Fibroblast of mammary gland (primary cell): ENCODE data around the gene CDCA3.

Experiments
- DNase-seq: peaks from one replicate; pipeline ENCODE4 v3.0.0-alpha.2; 2010; ENCODE audit warnings: low read depth
- H3K4me3 ChIP-seq: 2 replicates; pipeline ENCODE4 v1.5.1; 2011; ENCODE audit warnings: low read depth, mild to moderate bottlenecking, low read length, moderate library complexity; ENCODE audit not compliant: control insufficient read depth
- CTCF ChIP-seq: conservative IDR thresholded peaks from 2 replicates; pipeline ENCODE4 v1.5.1; 2011; ENCODE audit warnings: low read depth, low read length, inconsistent platforms; ENCODE audit not compliant: control insufficient read depth, insufficient read depth

The CDCA3 gene

GRCh38 chr12:6830286-6830890 lies 20.7 kb downstream of the CDCA3 start:
- DNase-seq = no peak
- H3K4me3 ChIP-seq = peak overlapping the region; percentile 90
- TF ChIP-seq CTCF = no peak

GRCh38 chr12:6829536-6830220 lies 21.4 kb downstream of the CDCA3 start:
- peak; percentile 21 for DNase-seq
- H3K4me3 ChIP-seq = peak overlapping the region; percentile 90
- peak; percentile 12 for TF ChIP-seq CTCF

DNA sequence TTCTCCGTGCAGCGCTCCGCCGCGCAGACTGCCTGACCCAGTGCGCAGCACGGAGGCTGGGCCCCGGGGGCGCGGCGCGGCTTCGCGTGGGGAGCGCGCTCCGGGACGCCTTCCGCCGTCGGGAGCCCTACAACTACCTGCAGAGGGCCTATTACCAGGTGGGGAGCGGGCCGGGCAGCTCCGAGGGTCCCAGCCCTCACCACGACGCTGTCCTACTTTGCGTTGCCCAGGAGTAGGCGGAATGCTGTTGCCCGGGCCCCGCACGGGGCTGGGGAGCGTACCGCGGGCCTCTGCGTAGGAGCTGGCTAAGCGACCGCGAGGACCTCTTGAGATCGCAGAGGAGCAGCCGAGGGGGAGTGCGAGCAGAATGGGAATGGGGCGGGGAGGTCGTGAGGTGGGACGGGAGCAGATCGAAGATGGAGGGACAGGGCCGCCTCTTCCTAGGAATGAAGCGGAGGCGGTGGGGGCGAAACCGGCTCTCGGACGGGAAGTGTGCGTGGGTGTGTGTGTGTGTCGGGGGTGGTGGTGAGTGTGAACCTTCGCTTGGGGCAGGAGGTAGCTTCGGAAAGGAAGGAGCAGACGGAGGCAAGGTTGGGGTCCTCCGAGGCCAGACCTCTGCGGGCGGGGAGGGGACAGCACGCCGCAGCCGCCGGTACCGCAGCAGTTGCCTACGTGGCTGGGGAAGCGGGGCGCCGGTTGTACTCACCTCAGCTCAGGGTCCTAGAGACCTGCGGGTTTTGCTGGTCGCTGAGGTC lies 22.1 kb downstream of the CDCA3 start:
- DNase-seq = peak; percentile 39
- peak overlapping the region; percentile 90 for H3K4me3 ChIP-seq
- no peak for TF ChIP-seq CTCF

DNA sequence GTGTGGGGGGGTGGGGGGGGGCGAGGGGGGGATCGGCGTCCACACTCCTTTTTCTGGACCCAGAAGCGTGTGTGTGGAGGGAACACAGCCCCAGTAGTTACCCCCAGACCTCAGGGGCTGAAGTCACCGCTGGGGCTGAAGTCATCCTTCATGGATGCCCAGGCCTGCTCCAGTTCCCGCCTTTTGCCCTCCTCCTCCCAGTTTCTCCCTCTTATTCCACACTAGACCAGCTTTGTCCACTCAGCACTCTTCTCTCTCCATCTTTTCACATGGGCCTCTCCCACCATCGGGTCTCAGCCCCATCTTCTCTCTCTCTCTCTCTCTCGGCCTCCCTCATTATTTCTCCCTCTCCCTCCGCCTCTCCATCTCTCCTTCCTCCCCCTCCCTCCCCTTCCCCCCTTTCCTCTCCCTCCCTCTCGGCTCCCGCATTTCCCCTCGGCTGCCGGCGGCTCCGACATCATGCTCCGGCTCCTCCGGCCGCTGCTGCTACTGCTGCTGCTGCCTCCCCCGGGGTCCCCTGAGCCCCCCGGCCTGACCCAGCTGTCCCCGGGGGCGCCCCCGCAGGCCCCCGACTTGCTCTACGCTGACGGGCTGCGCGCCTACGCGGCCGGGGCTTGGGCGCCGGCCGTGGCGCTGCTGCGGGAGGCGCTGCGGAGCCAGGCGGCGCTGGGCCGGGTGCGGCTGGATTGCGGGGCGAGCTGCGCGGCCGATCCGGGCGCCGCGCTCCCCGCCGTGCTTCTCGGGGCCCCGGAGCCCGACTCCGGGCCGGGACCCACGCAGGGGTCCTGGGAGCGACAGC lies 22.9 kb downstream of the CDCA3 start, which contains the start of gene P3H3:
Gene P3H3, plus strand, starts transcription at position 426 of the 799 bp plus-strand sequence. Its CDS starts 34 bp downstream, at position 460.
- peak; percentile 63 for DNase-seq
- no peak for TF ChIP-seq CTCF
- H3K4me3 ChIP-seq = peak within 1 kb of the TSS; percentile 90

DNA sequence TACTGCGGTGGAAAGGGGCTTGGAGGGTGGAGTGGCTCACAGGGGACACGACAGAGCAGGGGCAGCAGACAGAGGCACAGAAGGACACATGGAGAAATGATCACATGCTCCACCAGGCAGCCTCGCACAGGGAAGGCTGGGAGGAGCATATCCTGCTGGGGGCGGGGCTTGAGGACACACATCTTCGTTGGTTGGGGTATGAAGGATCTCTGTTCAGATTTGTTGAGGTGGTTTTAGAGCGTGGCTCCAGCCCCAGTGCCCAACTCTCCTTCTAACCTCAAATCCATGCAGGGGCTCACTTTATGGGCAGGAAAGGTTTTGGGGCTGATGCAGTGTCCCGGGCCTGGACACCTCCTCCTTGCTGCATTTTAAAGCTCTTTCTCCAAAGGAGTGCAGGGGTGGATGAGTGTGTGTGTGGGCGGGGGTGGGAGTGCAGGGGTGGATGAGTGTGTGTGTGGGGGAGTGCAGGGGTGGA lies 23.6 kb downstream of the CDCA3 start:
- TF ChIP-seq CTCF = no peak
- DNase-seq = peak; percentile 83
- peak overlapping the region; percentile 33 for H3K4me3 ChIP-seq
